HepG2 (cell line): ENCODE results near the gene MOGAT3. TPM values are rescaled to one million over a fixed set of nuclear protein-coding genes. Genes with fewer than 3 reads are reported as not detected.

Experiments
- ARNT ChIP-seq: fragments of 450-650 bp; IDR thresholded peaks from 2 replicates; pipeline ENCODE4 v1.6.1; 2017
- ASH2L ChIP-seq: fragments of 300-600, 200-600 bp; sonication (generic); IDR thresholded peaks from 2 replicates; pipeline ENCODE4 v1.7.0; 2017; ENCODE audit warnings: low read depth, mild to moderate bottlenecking, moderate library complexity, mixed read lengths, low read length; ENCODE audit not compliant: insufficient read length
- CAMTA2 ChIP-seq: sonication (generic); formaldehyde crosslinking; IDR thresholded peaks from 2 replicates; pipeline ENCODE4 v1.4.0; 2020; ENCODE audit warnings: mild to moderate bottlenecking, missing genetic modification reagents, borderline replicate concordance
- FOXJ3 ChIP-seq: sonication (generic); formaldehyde crosslinking; IDR thresholded peaks from 2 replicates; pipeline ENCODE4 v1.4.0; 2020; ENCODE audit warnings: missing genetic modification reagents, mild to moderate bottlenecking, borderline replicate concordance
- GATA4 ChIP-seq: sonication (generic); IDR thresholded peaks from 2 replicates; pipeline ENCODE4 v1.6.1; 2016; ENCODE audit warnings: antibody characterized with exemption, low read depth, borderline replicate concordance
- GFI1 ChIP-seq: sonication (generic); formaldehyde crosslinking; IDR thresholded peaks from 2 replicates; pipeline ENCODE4 v1.5.0; 2020; ENCODE audit warnings: missing genetic modification reagents, mild to moderate bottlenecking, borderline replicate concordance
- KLF13 ChIP-seq: sonication (generic); formaldehyde crosslinking; IDR thresholded peaks from 2 replicates; pipeline ENCODE4 v1.4.0; 2020; ENCODE audit warnings: mild to moderate bottlenecking, missing genetic modification reagents
- RNF2 ChIP-seq: fragments of 450-650 bp; conservative IDR thresholded peaks from 2 replicates; pipeline ENCODE4 v1.6.1; 2016; ENCODE audit warnings: low read depth
- SP2 ChIP-seq: sonication (generic); formaldehyde crosslinking; IDR thresholded peaks from 2 replicates; pipeline ENCODE4 v1.5.1; 2020; ENCODE audit warnings: mild to moderate bottlenecking, missing genetic modification reagents
- ZBTB37 ChIP-seq: sonication (generic); formaldehyde crosslinking; IDR thresholded peaks from 2 replicates; pipeline ENCODE4 v1.4.0; 2020; ENCODE audit warnings: mild to moderate bottlenecking, missing genetic modification reagents
- ZHX2 ChIP-seq, 2 experiments: sonication (generic) in 1 of 2; formaldehyde crosslinking in 1 of 2; IDR thresholded peaks; 2 replicates each; pipeline versions ENCODE4 v1.6.1 to v1.9.0; 2014 to 2022; ENCODE audit warnings: antibody characterized with exemption in 1 of 2, borderline replicate concordance in 1 of 2, inconsistent platforms in 1 of 2, low read depth in 1 of 2, missing genetic modification reagents in 1 of 2
- ZNF30 ChIP-seq: sonication (generic); formaldehyde crosslinking; IDR thresholded peaks from 2 replicates; pipeline ENCODE4 v1.5.0; 2020; ENCODE audit warnings: mild to moderate bottlenecking, missing genetic modification reagents
- ZNF513 ChIP-seq: sonication (generic); formaldehyde crosslinking; conservative IDR thresholded peaks from 2 replicates; pipeline ENCODE4 v1.5.0; 2020; ENCODE audit warnings: missing genetic modification reagents
- ZNF598 ChIP-seq: sonication (generic); formaldehyde crosslinking; IDR thresholded peaks from 2 replicates; pipeline ENCODE4 v1.5.1; 2020; ENCODE audit warnings: mild to moderate bottlenecking, missing genetic modification reagents, borderline replicate concordance
- ZNF839 ChIP-seq: sonication (generic); formaldehyde crosslinking; IDR thresholded peaks from 2 replicates; pipeline ENCODE4 v1.4.0; 2020; ENCODE audit warnings: missing genetic modification reagents, mild to moderate bottlenecking, borderline replicate concordance
- polyA plus RNA-seq, 8 experiments: library from polyadenylated mRNA; depleted of rRNA in 3 of 8; stranded (reverse) in 7 of 8; unstranded in 1 of 8; fragments of >200 nt; fragmentation: Illumina TruSeq in 4 of 8; extraction: Trizol in 4 of 8; gene quantifications; 2 replicates each; pipeline versions ENCODE4 v1.2.1 to v1.2.3, GENCODE V29; 2011 to 2016; ENCODE audit warnings: low read depth in 4 of 8, missing spikeins in 1 of 8, mixed read lengths in 1 of 8; ENCODE audit not compliant: insufficient read depth in 1 of 8
- total RNA-seq, 5 experiments: library from RNA; depleted of rRNA; stranded (reverse); fragments of >200 nt; fragmentation: Illumina TruSeq; extraction: Trizol; gene quantifications; 2 replicates each; pipeline ENCODE4 v1.2.3, GENCODE V29; 2016; ENCODE audit warnings: low read depth in 1 of 5
- TF ChIP-seq, protein P1 (sequence below): sonication (generic); formaldehyde crosslinking; IDR thresholded peaks from 2 replicates; pipeline ENCODE4 v1.9.0; 2021; ENCODE audit warnings: missing genetic modification reagents, mild to moderate bottlenecking, borderline replicate concordance

MOGAT3 gene
- total and polyA plus RNA-seq, 2 of the 13 experiments (the other 11 are each of a cell fraction or from before 2014, with no cell fraction given), result 22.5 to 30.5 TPM

DNA sequence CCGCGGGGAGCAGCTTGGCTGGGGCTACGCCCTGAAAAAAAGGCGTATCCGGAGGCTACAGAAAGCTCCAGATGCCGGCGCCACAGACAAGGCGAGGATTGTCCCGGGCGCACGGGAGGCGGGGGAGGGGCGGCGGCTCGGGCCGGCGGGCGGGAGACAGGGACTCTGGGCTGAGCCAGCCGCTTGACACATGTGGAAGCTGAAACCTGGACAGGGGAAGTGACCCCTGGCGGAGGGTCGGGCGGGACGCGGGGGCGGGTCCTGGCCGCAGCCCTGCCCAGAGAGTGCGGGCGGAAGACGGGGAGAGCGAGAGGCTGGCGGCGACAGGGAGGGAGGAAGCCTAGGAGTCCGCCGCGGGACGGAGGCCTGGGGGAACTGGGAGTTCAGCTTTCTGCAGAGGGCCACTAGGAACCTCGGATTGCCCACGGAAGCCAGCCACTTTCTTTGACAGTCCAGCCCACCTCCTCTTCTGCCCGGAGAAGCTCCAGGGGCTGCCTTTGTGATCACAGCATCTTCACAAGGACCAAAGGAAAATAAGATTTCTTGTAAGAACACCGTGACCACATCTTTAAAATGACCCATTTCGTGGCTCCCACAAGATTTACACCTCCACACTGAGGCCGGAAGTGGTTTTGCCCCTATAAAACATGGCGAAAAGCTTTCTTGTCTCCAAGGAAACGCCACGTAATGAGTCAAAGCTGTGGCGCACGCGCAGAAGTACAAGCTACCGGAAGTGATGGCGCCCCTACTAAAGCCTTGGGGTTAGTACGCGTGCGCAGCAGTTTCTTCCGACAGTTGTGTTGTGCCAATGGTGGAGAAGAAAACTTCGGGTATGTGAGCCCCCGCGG is 16.8 kb upstream of the MOGAT3 start, which contains the start of the genes PLOD3 and ZNHIT1 (continued):
- 0 out of 2 replicates have a peak, but pooled peaks have one; percentile 23 for TF ChIP-seq GATA4
- TF ChIP-seq ASH2L, result peak; percentile 33
- no peak for TF ChIP-seq CAMTA2 (CRISPR knock-in tag)
- no peak for TF ChIP-seq KLF13 (CRISPR knock-in tag)
- 0 out of 2 replicates have a peak, but pooled peaks have one; percentile 39 for TF ChIP-seq ZNF30 (CRISPR knock-in tag)
- no peak for TF ChIP-seq ZNF598 (CRISPR knock-in tag)
- no peak for TF ChIP-seq RNF2
- TF ChIP-seq SP2 (CRISPR knock-in tag), result peak; percentile 25; the same call in 1 of the 2 replicates
- TF ChIP-seq, protein P1, sequence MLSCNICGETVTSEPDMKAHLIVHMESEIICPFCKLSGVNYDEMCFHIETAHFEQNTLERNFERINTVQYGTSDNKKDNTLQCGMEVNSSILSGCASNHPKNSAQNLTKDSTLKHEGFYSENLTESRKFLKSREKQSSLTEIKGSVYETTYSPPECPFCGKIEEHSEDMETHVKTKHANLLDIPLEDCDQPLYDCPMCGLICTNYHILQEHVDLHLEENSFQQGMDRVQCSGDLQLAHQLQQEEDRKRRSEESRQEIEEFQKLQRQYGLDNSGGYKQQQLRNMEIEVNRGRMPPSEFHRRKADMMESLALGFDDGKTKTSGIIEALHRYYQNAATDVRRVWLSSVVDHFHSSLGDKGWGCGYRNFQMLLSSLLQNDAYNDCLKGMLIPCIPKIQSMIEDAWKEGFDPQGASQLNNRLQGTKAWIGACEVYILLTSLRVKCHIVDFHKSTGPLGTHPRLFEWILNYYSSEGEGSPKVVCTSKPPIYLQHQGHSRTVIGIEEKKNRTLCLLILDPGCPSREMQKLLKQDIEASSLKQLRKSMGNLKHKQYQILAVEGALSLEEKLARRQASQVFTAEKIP (CRISPR knock-in tag), result no peak
- TF ChIP-seq ARNT, result 0 out of 2 replicates have a peak, but pooled peaks have one; percentile 55
- TF ChIP-seq ZNF513, result no peak
- peak; percentile 38; the same call in 1 of the 2 replicates for TF ChIP-seq FOXJ3 (CRISPR knock-in tag)
- TF ChIP-seq ZHX2 (IDR thresholded peaks at IDR 0.05; ENCODE audit: low read depth), result peak; percentile 81; the same call in 1 of the 2 replicates
- no peak; the same call in 1 of the 2 replicates for TF ChIP-seq ZHX2 (CRISPR knock-in tag; IDR thresholded peaks at IDR 0.05; ENCODE audit: borderline replicate concordance)
- TF ChIP-seq GFI1 (CRISPR knock-in tag), result no peak
- TF ChIP-seq ZBTB37 (CRISPR knock-in tag), result no peak
- no peak for TF ChIP-seq ZNF839
